ENCODE data around the gene GBA2.

The GBA2 gene

DNA sequence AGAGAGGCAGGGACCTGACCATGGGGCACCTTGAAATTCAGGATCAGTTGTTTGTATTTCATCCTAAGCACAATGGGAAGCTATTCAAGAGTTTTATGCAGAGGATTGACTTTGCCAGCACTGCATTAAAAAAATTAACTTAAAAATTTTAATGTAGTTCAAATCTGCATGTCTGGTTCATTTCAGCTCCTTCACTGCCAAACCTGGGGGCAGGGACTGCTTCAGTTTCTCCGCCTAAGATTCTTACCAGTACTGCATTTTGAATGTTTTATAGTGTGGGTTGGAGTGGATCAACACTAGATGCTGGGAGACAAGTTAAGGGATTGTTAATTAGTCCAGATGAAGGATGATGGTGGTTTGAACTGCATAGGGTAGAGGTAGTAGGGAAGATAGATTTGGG lies 20.7 kb upstream of the GBA2 start:
- intact Hi-C loops (cut with DNase I): no loop called here

GRCh38 chr9:35767458-35767857 lies 18.4 kb upstream of the GBA2 start:
- no peak for DNase-seq
- intact Hi-C loops (cut with DNase I): no loop called here

More for the DNA sequence above, 20.7 kb upstream of the GBA2 start:
- DNase-seq: no peak

GRCh38 chr9:35766997-35767396 lies 18.0 kb upstream of the GBA2 start:
- intact Hi-C loops (cut with DNase I): no loop called here

GRCh38 chr9:35763803-35764202 lies 14.8 kb upstream of the GBA2 start:
- intact Hi-C loops (cut with DNase I): no loop called here
- DNase-seq: peak in 1 of 10 donors; percentile 26

More at GRCh38 chr9:35766997-35767396, 18.0 kb upstream of the GBA2 start:
- DNase-seq: no peak

DNA sequence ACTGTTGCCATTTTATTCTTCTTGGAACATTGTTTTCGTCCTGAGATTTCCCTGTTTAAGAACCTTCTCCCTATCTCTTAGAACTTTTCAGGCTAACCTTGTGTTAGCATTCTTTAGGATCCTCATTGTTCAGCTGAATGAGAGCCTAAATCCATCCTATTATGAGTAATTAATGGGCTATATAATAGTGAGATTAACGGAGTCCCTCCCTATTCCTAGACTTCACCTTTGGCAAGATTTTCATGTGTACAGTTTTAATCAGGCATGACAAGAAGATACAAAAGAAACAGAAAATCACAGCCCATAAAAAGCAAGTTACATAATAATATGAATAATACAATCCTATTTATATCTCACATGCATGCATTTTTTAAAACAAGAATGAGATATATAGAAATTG lies 14.2 kb upstream of the GBA2 start:
- no peak for DNase-seq

DNA sequence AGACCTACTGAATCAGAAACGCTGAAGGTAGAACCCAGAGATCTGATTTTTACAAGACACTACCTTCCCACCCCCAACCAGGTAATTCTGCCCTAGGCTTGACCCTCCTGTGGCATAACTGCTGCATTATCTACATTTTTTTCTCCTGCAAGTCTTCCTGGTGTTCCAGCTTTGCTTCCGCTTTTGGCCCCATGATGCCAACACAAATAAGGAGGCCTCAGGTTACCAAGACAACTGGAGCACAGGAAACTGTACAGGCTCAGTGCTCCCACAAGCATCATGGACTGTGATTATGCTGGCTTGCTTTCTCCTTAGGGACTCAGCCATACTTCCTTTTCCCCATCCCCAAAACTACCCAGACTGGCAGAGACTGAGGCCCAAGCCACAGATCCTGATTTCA lies 11.6 kb upstream of the GBA2 start:
- intact Hi-C loops (cut with DNase I): no loop called here
- DNase-seq: peak in 2 of 10 donors; percentile 11 to 21

More for the DNA sequence above, 14.2 kb upstream of the GBA2 start:
- intact Hi-C loops (cut with DNase I): no loop called here

DNA sequence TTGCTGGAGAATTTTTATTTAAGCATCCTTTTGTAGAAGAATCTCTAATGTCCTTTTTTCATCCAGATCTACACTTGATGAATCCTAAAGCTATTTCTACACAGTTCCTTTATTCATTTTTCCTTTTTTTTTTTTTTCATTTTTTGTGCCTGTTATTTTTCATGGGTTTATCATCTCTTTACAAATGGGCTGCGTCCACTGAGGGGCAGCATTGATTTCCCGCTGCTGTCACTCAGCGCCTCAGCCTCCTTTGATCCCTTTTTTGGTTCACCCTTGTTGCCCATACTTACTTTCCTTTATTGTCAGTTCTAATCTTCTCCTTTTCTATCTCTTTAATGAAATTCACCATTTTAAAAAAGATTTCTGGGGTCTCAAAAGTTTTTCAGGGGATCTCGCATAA lies 10.8 kb upstream of the GBA2 start:
- no peak for DNase-seq
- intact Hi-C loops (cut with DNase I): no loop called here

GRCh38 chr9:35758475-35759050 lies 9.5 kb upstream of the GBA2 start:
- intact Hi-C loops (cut with DNase I): no loop called here
- DNase-seq: no peak

DNA sequence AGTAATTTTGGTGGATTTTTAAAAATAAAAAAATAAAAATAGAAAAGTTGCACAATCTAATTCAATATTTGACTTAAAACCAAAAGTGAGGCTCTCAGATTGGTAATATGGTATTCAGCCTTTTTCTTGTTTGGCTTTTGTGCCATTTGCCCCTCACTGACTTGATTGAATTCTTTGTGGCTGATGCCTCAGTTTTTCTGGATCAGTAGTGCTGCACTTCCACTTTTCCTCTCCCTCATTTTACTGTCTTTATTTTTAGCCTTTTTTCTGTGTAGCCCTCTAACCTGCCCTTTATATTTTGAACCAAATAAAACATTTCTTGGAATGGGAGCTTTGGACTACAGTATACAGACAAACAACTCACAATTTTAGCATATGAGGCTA lies 8.9 kb upstream of the GBA2 start:
- DNase-seq: no peak
- intact Hi-C loops (cut with DNase I): no loop called here

DNA sequence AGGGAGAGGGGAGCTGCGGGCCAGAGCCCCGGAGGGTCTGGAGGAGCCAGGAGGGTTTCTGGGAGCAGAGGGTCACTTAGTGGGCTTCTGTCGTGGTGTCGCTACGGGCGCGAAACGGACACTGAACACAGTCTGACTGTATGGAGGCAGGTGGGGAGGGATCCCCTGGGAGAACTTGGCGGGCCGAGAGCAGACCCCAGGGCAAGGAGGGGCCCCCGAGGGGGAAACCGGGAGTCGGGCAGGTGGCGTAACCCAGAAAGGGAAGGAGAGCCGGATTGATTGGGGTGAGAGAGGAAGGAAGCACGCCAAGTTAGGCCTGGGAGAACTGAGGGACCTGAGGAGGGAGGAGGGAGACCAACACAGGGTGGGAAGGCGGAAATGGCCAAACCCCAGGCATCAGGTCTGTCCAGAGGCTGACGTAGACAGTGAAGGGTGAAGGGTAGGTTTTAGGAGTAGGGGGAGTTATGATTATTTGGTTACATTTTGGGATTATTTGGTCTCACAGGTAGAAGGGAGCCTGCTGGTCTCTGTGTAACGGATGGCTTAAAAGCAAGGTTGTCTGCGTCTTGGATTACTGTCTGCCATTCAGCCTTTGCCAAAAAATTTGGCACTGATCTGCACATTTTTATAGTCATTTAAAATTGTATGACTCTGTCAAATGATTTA lies 8.3 kb upstream of the GBA2 start:
- intact Hi-C loops (cut with DNase I): no loop called here
- peak in 2 of 10 donors; percentile 34 to 78 for DNase-seq

DNA sequence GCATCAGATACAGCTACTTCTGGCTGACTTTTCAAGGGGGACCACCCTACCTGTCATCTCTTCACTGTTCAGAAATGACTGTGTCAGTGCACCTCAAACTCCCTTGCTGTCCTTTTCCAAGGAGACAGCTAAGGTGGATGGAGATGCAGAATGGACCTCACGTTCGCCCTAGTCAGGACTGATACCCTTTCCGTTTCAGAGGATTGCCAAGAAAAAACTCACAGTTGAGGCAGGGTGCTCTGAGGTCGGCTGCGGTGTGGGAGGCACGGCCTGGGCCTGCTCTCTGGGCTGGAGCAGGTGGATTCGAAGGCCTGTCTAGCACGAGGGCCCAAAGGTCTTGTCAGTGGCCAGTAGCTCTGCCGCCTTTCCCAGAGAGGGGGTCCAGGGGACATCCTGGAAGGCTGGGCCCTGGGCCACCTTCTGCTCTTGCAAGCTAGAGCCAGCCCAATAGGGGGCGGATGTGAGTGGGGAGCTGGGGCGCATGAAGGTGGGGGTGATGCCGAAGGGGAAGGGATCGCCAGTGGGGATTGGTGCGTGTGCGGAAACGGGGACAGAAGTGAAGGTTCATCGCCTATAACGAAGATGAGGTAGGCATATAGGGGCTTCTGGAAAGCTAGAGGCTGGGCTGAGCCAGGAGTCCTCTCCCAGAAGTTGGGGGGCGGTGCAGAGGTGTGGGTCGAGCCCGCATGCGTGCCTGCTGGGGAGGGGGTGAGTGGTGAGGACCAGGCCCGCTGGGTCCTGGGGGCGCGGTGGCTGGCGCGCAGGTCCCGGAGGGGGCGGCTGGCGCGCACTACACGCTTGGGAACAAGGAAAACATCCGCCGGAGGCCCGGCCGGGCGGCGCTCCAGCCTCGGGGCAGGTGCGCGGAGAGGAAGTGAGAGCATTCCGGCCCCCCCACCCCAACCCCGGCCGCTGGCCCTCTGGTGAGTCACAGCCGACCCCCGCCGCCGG lies 7.5 kb upstream of the GBA2 start:
- DNase-seq: peak; percentile 45 to 96 (median 65)
- intact Hi-C loops (cut with DNase I): no loop called here

DNA sequence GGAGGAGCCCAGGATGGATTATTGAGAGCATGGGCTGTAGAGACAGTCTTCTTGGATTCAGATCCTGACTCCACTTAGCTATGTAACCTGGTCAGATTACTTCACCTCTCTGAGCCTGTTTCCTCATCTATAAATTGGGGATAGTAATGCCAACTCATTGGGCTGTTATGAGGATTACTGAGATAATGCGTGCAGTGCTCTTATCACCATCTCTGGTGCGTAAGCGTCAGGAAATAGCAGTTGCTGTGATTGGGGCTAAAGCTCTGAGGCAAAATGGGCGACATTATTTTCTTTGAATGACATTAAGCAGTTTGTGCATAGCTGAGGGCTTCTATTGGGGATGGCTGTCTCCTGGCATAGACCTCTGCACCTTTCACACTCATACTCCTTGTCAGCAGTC lies 6.0 kb upstream of the GBA2 start:
- DNase-seq: no peak
- intact Hi-C loops (cut with DNase I): no loop called here

- DNase-seq: peak in 2 of 10 donors; percentile 61 to 66
- intact Hi-C loops (cut with DNase I): no loop called here
These were observed 5.2 kb upstream of the GBA2 start, which contains the start of gene MSMP for GRCh38 chr9:35754264-35754663. MSMP (minus strand) TSS chr9:35754276; CDS start chr9:35754129, 147 bp downstream.

- intact Hi-C loops (cut with DNase I): no loop called here
- DNase-seq: peak in 2 of 10 donors; percentile 7 to 30
These were observed 4.4 kb upstream of the GBA2 start for GRCh38 chr9:35753466-35753865.

- intact Hi-C loops (cut with DNase I): no loop called here
- DNase-seq: peak in 3 of 10 donors; percentile 15 to 78 (median 64)
These were observed 1.2 kb upstream of the GBA2 start for GRCh38 chr9:35750256-35750531.

GRCh38 chr9:35749515-35750255 lies 657 bp upstream of the GBA2 start:
- intact Hi-C loops (cut with DNase I): no loop called here

GRCh38 chr9:35748242-35748857 lies 678 bp downstream of the GBA2 start:
- intact Hi-C loops (cut with DNase I): no loop called here
- DNase-seq: no peak

More at GRCh38 chr9:35749515-35750255, 657 bp upstream of the GBA2 start:
- peak in 5 of 10 donors; percentile 21 to 84 (median 77) for DNase-seq

- no peak for DNase-seq
- intact Hi-C loops (cut with DNase I): no loop called here
These were observed 2.4 kb downstream of the GBA2 start for GRCh38 chr9:35746583-35746982.

DNA sequence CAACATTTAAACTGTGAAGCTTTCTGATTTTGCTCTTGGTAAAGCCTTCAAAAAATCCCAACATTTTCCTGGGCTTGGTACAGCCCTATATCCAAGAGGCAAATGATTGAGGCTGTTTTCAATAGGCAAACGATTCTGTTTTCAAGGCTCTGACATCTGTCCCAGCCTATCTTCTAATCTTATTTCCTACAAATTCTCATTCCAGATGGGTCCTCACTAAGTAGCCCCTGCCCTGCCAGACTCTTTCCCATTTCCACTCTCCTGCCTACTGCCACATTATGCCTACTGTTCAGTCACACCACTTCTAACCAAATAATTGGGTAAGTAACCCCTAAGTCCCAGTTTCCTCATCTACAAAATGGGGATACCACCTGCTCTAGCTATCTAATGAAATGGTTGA lies 3.5 kb downstream of the GBA2 start:
- intact Hi-C loops (cut with DNase I): no loop called here
- no peak for DNase-seq

- intact Hi-C loops (cut with DNase I): no loop called here
These were observed 5.0 kb downstream of the GBA2 start for GRCh38 chr9:35743880-35744518.

More at GRCh38 chr9:35743880-35744518, 5.0 kb downstream of the GBA2 start:
- DNase-seq: no peak

All from posterior cingulate gyrus (tissue), 11 donors.